ENCODE data around the gene FAM168B.

Gene FAM168B

DNA sequence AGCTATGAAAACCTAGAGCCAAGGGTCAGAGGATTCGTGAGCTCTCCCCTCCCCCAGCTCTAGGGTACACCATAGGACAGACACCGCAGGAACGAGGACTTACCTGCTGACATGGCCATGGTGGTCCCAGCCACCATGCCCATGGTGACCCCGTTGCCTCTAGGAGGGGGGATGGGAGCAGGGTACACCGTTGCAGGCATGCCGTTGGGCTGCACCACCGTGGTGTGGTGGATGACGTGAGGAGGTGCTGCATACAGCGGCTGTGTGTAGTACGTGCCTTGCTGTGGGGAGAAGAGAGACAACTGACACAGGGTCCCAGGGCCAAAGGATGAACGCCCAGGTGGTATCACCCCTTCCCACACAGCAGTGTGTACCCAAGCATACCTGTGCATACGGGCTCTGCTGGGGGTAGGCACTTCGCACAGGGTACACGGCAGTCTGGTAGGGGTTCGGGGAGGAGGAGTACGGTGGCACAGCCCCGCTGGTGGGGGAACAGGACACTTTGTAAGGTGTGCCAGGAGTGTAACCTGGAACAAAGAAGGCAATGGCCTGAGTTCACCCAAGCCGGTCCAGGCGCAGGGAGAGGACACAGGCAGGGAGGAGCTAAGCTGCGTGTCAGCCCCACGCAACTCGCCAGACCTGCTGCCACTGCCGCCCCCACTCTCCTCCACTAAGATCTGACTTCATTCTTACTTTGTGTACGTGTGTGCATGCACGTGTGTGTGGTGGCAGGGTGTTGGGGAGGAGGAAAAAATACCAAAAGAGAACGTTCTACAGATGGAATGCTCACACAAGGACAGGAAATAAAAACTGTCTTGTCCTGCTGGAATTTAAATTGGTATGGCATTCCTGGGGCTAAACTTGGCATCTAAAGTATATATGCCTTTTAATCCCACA lies 37.8 kb downstream of the FAM168B start:
- DNase-seq (ENCODE audit: low spot score), result no peak

DNA sequence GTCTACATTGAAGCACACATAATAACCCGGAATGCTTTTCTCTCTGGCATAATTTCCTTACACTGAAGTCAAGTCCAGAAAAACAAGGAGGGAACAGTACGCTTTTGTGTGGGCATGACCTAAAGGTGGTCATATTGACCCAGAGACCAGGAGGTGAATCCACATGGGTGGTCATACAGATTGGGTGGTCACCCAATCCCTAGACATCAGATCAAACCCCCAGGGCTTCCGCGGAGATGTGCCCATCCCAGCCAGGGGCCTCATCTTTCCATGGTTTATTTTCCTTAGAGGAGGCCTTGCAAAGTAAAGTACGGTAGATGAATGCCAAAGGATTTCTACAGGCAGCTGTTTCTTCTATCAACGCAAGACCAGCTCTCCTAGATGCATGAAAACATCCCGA lies 38.8 kb downstream of the FAM168B start:
- no peak for DNase-seq (ENCODE audit: low spot score)

DNA sequence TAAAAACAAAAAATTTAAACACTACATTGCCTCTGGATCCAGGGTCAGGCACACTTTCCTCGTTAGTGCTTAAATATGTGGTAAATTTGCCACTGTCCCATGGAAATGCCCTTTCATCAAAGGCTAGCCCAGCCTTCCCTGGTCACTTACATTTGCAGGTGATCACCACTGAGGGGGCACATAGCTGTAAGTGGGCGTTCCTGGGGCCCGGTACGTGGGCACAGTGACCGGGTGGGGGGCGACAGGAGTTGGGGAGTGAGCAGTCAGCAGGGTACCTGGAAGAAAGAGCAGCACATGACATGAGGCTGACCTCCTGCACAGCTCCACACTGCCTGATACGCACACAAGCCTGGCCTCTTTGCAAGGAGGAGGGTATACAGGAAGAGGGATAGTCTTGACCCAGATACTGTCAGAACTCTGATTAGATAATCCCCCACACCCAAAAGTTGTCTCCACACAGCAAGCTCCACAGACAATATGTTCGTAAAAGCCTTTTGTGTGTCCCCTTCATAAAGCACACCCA lies 40.5 kb downstream of the FAM168B start:
- no peak for DNase-seq (ENCODE audit: low spot score)

DNA sequence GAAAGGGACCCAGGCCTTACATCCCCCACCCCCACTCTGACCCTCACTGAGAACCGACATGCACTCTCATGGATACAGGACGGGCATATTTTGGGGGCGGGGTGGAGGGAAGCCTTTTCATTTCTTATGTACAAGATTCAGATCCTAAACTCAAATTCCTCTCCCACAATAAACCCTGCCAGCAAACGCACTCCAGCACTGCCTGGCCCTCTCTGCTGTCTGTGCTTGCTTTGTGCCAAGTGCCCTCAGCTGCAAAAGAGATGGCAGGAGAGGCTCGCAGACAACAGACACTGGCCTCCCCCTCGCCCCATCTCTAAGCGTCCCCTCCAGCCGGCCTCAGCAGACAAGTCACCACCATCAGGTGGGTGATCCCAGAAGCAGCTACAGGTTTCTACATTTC lies 42.4 kb downstream of the FAM168B start:
- DNase-seq (ENCODE audit: low spot score), result no peak

DNA sequence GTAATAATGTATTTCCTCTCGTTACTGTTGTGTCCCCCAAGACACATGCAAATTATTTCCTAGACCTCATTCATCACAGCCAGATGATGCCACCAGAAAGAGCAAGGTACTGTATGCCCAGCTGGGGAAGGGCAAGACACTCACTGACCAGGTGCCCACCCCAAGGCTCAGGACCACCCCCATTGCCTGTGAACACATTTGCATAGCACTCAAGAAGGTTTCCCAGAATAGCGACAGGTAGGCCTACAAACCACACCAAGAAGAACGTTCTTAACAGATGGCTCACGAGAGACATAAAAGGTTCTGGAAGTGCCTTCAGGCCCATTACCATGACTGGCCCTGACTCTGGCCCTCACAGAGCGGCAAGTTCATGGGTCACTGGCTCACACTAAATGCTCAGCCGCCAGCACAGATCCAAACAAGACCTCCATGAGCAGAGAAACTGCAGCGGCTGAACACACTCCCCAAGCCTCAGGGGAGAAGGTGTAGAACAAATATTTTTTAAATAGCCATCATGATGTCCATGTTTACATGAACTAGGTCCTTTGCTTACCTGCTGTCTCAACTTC lies 44.0 kb downstream of the FAM168B start:
- no peak for DNase-seq (ENCODE audit: low spot score)

DNA sequence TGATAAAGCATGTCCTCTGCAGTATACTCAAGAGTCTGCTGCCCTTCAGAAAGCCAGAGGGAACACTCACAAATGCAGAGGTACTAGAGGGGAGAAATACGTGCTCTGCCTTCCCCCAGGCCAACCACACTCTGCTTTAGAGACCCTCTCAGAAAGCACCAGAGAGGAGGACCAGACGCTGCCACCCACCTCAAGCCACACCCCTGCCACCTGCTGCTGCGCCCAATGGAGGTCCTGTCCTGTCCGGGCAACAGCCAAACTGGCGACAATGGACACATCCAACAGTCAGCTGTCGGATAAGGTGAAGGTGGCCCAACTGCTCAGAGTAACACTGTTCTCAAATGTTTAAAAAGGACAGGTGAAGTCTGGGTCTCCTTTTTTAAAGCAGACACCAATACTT lies 44.6 kb downstream of the FAM168B start:
- no peak for DNase-seq (ENCODE audit: low spot score)

DNA sequence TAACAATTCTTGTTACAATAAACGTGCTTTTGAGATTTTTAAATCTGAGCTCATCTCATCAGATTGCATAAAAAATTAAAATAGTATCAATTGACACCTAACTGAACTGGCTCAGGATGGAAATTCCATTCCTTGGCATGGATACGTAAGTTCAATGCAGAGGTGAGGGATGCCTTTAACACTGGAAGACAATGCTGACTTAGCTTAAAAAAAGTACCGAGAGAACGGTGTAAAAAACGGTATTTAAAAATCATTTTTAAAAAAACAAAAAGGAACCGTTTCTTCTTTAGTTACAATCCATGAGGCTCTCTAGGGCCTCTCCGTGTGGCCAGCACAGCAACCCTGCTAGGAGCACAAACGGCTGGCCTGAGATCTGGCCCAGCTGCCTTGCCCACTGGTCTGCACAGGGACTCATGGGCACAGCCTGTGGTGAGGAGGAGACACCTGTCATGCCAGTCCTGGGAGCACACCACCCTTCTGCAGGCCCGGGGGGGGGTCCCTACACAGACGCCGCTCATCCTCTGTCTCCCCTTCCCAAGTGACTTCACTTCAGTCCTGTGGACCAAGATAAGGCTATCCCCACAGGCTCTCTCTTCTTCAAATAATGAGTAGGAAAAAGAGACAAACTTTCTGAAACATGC lies 45.2 kb downstream of the FAM168B start:
- no peak for DNase-seq (ENCODE audit: low spot score)

DNA sequence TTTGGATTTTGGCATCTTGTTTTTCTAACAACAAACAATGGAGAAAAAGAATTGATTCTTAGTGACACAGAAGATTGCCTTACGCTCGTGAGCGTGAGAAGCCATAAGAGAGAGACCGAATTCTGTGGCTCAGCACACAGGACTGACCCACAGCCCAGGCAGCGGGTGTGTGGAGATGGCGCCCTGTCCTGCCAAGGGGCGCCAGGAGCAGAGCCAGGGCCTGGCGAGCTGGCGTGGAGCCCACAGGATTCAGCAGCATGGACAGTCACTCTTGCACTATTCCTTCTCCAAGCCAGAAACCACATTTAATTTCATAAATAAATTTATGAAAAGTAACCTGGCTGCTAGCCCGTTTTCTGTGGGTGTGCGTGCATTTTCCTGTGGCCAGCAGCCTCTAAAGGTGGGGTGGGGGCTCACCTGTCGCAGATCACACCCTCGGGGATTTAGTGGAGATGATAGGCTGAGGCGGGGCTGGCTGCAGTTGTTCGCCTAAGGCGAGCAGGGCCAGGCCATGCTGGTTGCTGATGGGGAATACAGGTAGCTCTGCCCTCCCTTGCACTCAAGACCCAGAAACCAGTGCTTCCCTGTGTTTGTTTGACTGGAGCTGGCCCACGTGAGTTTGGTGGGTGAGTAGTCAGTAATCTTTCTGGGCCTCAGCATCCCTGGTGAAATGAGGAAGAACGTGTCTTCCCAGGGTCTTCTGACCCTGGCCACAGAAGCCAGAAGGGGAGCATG lies 46.2 kb downstream of the FAM168B start:
- DNase-seq (ENCODE audit: low spot score), result no peak

DNA sequence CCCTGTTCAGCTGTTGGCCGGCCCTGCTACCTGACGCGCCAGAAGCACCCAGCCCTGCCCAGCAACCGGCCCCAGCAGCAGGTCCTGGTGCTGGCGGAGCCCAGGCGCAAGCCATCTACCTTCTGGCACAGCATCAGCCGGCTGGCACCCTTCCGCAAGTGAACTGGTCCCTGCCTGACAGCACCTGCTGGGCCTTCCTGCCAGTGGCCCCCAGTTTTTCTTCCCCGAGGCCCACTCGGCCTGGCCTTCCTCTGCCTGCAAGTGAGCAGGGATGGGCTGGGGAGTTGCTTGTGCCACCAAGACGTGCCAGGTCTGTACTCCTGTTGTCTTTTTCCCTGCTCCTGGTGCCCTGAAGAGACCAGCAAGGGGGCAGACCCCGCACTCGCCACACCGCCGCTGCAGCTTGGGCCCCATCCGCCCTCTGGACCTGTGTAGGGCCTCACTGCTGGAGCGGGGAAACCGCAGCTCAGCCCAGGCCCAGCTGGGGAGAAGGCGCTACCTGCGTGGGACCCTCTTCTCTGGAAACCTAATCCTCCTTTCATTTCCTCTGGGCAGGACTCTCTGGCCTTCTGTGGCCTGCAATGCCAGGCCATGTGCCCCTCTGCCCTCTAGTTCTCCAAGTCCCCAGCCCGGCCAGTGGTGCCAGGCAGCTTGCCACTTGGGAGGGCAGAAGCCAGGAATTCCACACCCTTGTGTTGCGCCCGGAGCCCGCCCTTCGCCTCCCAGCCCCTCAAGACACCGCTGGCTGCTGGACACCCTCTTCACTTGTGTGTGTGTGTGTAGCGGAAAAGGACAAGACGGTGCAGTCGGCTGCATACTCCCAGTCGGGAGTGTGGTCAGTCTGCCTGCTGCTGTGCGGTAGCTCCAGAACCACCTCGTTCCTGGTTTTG lies 47.0 kb downstream of the FAM168B start:
- DNase-seq (ENCODE audit: low spot score), result no peak

DNA sequence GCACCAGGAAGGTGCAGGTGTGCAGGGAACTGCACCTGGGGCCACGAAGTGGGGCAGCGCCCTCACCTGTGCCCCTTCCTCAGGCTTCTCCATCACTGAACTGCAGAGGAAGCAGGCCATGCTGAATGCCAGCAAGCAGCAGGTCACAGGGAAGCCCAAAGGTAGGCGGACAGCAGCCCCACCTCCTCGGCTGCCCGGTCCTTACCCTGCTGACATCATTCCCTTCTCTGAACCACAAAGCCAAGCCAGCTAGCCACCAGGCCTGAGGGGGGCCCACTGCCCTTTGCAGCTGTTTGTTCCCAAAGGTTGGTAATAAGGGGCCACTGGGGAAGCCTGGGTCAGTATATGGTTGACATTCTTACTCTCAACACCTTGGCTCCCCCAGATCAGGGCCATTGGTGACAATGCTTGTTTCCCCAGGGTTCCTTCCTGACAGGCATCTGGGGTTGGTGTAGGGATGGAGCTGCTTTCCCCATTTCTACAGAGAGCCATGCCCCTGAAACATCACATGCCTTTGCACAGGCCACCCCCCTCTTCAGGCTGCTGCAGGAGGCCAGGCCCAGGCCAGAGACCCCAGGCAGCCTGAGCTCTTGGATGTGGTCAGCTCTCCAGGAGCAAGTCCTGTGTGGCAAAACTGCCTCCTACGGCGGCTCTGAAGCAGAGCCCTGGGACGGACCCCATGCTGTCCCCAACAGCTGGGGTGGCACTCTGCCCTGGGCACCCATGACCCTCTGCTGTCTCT lies 47.8 kb downstream of the FAM168B start:
- DNase-seq (ENCODE audit: low spot score), result no peak

DNA sequence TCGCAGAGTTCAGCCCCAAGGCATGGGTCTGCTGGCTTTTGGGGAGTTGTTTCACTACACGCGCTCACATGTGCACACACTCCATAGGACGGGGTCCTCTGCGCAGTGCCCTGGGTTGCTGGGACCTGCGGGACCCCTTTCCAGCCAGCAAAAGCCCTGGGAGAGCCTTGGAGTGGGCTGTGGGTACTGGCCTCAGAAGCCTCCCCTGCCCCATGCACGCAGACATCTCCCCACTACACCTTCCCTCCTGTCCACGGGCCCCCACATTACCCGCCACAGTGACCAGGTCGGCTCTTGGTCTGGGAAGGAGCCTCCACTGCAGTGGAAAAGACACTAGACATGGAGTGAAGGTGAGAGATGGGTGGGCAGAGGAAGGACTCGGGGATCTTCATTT lies 48.5 kb downstream of the FAM168B start:
- no peak for DNase-seq (ENCODE audit: low spot score)

DNA sequence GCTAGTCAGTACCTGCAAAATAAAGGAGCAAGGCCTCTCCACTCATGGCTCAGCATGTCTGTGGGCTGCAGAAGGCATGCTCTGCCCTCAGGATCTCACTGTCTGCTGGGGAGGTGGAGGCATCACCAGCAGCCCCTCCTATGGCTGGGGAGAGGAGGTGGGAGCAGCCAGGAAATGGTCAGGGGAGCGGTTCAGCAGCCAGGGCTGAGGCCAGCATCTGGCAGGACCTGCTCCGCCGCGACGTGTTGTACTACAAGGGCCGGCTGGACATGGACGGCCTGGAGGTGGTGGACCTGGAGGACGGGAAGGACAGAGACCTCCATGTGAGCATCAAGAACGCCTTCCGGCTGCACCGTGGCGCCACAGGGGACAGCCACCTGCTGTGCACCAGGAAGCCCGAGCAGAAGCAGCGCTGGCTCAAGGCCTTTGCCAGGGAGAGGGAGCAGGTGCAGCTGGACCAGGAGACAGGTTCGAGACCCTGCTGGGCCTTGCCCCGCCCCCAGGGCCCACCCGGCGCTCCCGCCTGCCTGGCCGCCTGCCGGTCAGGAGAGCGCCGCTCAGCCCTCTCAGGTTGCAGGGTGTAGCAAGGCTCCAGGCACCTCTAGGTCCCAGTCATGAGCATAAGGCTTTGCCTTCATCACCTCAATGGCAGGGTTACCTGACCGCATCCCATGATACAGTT lies 49.0 kb downstream of the FAM168B start:
- no peak for DNase-seq (ENCODE audit: low spot score)

DNA sequence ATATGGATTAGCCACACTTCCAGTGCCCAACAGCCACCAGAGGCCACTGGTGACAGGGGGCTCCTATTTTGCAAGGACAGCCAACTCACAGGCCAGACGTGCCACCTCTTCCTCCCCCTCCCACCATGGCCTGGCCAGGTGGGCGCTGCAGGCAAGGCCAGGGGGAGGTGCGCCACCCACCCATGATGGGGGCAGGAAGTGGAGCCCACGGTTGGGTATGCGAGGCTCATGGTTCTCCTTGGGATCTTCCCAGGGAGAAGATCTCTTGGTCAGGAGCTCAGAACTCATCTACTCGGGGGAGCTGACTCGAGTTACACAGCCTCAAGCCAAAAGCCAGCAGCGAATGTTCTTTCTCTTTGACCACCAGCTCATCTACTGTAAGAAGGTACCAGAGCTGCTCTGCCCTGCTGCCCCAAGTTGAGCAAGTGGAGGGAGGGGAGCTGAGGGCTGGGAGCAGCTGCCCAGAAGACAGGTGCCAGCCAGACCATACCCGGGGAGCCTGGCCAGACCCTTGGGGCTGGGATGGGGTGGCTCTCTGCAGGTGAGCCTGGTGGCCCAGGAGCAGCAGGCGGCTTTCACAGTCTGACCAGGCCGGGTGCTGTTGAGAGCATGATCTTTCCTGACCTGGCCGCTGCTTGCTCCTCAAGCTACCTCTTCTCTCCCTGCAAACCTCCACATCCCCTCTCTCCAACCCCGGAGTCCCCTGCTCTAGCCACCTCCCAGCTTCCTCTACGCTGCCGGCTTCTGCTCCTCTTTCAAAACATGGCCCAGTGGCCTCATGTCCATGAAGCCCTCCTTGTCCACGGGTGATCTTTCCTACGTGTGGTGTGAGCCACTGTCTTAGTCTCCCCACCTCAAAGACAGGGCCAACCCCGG lies 49.8 kb downstream of the FAM168B start:
- no peak for DNase-seq (ENCODE audit: low spot score)

DNA sequence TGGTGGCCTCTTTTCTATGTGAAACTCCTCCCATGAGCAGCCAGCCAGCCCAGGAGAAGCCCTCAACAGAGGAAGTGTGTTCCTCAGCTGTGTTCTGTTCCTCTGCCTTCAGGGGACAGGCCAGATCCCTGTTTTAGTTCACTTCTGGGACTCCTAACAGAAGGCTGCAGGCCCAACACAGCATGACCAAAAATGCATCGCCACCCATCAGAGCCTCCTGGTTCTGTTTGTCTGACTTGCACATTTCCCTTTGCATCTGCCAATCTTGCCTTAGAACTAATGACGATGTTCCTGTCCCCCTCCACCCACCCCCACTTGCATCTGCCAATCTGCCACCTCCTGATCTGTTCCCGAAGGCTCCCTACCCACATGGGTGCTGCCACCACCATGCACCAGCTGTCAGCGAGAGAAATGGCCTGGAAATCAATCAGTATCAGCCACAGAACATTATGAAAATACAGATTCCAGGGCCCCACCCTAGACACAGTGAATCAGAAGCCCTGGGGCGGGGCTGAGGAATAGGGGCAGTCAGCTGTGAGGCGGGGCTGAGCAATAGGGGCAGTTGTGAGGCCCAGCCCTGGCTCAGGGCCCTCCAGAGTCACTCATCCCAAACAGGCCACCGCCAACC lies 51.0 kb downstream of the FAM168B start:
- no peak for DNase-seq (ENCODE audit: low spot score)

DNA sequence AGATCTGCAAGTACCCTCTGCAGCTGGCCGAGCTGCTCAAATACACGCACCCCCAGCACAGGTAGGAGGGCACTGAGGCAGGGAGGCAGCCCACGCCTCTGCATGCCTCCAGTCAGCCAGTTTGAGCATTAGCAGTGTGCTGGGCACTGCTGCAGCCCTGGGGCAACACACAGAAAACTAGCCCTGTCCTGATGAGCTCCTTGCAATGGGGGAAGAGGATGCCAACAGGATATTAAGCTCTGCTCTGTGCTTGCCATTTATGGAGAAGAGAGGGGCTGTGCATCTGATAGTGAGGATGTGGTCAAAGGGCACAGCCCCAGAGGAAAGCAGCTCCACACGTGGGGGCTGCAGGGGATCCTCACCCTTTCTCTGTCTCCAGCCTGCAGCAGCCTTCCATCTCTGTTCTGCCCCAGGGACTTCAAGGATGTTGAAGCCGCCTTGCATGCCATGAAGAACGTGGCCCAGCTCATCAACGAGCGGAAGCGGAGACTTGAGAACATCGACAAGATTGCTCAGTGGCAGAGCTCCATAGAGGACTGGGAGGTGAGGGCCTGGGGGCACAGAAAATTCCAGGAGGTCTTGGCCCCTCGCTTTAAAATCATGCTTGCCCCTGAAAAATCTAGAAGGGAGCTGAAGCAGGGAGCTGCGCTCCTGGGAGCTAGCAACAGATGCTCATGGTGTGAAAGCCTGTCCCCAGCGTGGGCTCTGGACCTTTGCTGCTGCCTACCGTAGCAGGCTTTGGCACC lies 51.7 kb downstream of the FAM168B start:
- no peak for DNase-seq (ENCODE audit: low spot score)

DNA sequence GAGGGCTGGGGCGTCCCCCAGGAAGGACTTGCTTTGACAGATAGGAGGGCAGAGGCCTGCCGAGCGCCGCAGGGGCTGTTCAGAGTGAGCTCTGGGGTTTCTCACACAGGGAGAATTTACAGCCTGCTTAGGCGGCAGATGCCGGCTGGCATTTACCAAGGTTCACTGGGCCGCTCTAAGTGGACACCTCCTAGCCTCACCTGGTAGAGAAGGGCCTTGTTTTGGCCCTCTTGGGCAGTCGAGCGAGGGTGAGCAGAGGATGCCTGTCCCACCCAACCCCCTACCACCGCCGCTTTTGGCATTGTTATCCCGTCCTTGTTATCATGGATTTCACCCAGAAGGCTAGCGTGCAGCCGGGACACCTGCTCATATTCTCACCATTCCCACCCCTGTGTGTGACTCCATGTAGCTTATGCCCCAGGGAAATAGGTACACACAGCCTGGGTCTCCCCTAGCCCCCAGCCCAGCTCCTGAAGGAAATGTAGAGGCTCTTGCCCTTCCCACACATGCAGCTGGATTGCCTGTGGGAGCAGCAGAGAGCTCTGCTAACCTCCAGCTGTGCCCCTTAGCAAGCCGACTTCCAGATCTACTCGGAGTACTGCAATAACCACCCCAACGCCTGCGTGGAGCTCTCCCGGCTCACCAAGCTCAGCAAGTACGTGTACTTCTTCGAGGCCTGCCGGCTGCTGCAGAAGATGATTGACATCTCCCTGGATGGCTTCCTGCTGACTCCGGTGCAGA lies 52.4 kb downstream of the FAM168B start:
- DNase-seq (ENCODE audit: low spot score), result no peak
